Activated CD4-positive, alpha-beta T cell treated with anti-CD3 and anti-CD28 coated beads for 36 hours (primary cell): ENCODE results near the gene NEURL1B. TPM values are rescaled to one million over a fixed set of nuclear protein-coding genes. Genes with fewer than 3 reads are reported as not detected.

Experiments used
- ATAC-seq: fragments of 200-7000 bp; cut with Tn5 transposase; one replicate; pipeline ENCODE4 v1.10.0; 2021; ENCODE audit warnings: mild to moderate bottlenecking, moderate library complexity
- CTCF ChIA-PET: fragments of 350-600 bp; sonication (Branson Sonifier 250); formaldehyde crosslinking; loops from one replicate; lab custom pipeline; 2021; ENCODE audit warnings: antibody characterized with exemption; lab: Charles Lee
- POLR2A ChIA-PET: fragments of 350-600 bp; sonication (Branson Sonifier 250); formaldehyde crosslinking; loops from one replicate; lab custom pipeline; 2021; ENCODE audit warnings: antibody characterized with exemption, inconsistent platforms; lab: Charles Lee
- DNase-seq: peaks from one replicate; pipeline ENCODE4 v3.0.0-alpha.2; 2020
- H3K27ac Mint-ChIP-seq: one replicate; pipeline ENCODE4 v1.8.0; 2021; ENCODE audit warnings: mixed read lengths
- H3K27me3 Mint-ChIP-seq: one replicate; pipeline ENCODE4 v1.8.0; 2021; ENCODE audit warnings: mixed read lengths
- H3K36me3 Mint-ChIP-seq: one replicate; pipeline ENCODE4 v1.8.0; 2021; ENCODE audit warnings: low read depth, mixed read lengths
- H3K4me1 Mint-ChIP-seq: one replicate; pipeline ENCODE4 v1.8.0; 2021; ENCODE audit warnings: mixed read lengths
- H3K4me3 Mint-ChIP-seq: one replicate; pipeline ENCODE4 v1.8.0; 2021; ENCODE audit warnings: mild to moderate bottlenecking, moderate library complexity, mixed read lengths
- H3K9me3 Mint-ChIP-seq: one replicate; pipeline ENCODE4 v1.8.0; 2021; ENCODE audit warnings: low read depth, mixed read lengths
- intact Hi-C, 2 experiments: fragments of 100-400 bp; cut with DNase I in 1 of 2; cut with micrococcal nuclease in 1 of 2; formaldehyde crosslinking; loops; one replicate each; pipeline versions ENCODE4 v1.14.2 to v1.15.1; 2022 to 2024; cut with DNase I, micrococcal nuclease
- total RNA-seq, 2 experiments: library from RNA; stranded (reverse); gene quantifications; one replicate each; pipeline ENCODE4 v1.2.3, GENCODE V29; 2021

NEURL1B gene
- total RNA-seq, 2 experiments from 2014 or later, result 0.16 to 0.19 TPM

- Mint-ChIP-seq H3K27me3 (peaks cover 5% of the 10 kb centered on the region), H3K36me3 (no peaks in the 10 kb centered on the region), H3K4me1 (peaks cover 6% of the 10 kb centered on the region), H3K4me3 (no peak overlapping the region), H3K9me3 (no peaks in the 10 kb centered on the region), H3K27ac (no peak overlapping the region)
- no peak for ATAC-seq
- CTCF ChIA-PET, result interaction anchor here (0.6 to 11.8 kb wide), 20 partner anchors 8 to 259 kb away, joined by 3 to 279 read pairs (median 4); no protein-coding TSS in a partner anchor
- POLR2A ChIA-PET, result no interaction called here
- peak; percentile 81 for DNase-seq
- intact Hi-C loops, result loop anchor here (1.0 to 10.0 kb wide), 5 partner anchors 219 to 616 kb away; partner anchors contain the start of gene BNIP1 (in 1 of the 2)
These were observed 72.2 kb downstream of the NEURL1B start for GRCh38 chr5:172713113-172713808.

- H3K4me1 Mint-ChIP-seq, result peaks cover 6% of the 10 kb centered on the region
- ChIA-PET POLR2A (interaction anchor here (0.7 to 0.9 kb wide), 2 partner anchors 57 to 245 kb away, joined by 3 to 11 read pairs; partner anchors contain the start of genes DUSP1 and RPL26L1), CTCF (interaction anchor here (0.6 to 11.8 kb wide), 53 partner anchors 8 to 422 kb away, joined by 3 to 279 read pairs (median 4); partner anchors contain the start of genes ATP6V0E1 and RPL26L1)
- H3K4me3 Mint-ChIP-seq, result no peak overlapping the region
- H3K27me3 Mint-ChIP-seq, result peaks cover 5% of the 10 kb centered on the region
- DNase-seq (no peak), ATAC-seq (no peak)
- no peaks in the 10 kb centered on the region for H3K9me3 Mint-ChIP-seq
- no peaks in the 10 kb centered on the region for H3K36me3 Mint-ChIP-seq
- no peak overlapping the region for H3K27ac Mint-ChIP-seq
- intact Hi-C loops, result loop anchor here (1.0 to 10.0 kb wide), 6 partner anchors 218 to 615 kb away; partner anchors contain the start of genes BNIP1 (in 1 of the 2) and RPL26L1 (in 1 of the 2)
These were observed 72.9 kb downstream of the NEURL1B start for GRCh38 chr5:172713809-172714490.

GRCh38 chr5:172714491-172715420 lies 73.7 kb downstream of the NEURL1B start:
- CTCF ChIA-PET, result interaction anchor here (0.6 to 11.8 kb wide), 58 partner anchors 8 to 619 kb away, joined by 3 to 279 read pairs (median 4); partner anchors contain the start of genes ATP6V0E1 and RPL26L1
- Mint-ChIP-seq H3K27me3 (peaks cover 5% of the 10 kb centered on the region), H3K9me3 (no peaks in the 10 kb centered on the region), H3K36me3 (no peaks in the 10 kb centered on the region), H3K27ac (no peak overlapping the region), H3K4me3 (no peak overlapping the region), H3K4me1 (peaks cover 6% of the 10 kb centered on the region)
- DNase-seq (peak; percentile 82), ATAC-seq (peak; percentile 84)
- intact Hi-C loops, result loop anchor here (2.0 to 10.0 kb wide), 6 partner anchors 118 to 568 kb away; partner anchors contain the start of genes BNIP1 (in 1 of the 2), ERGIC1 (in 1 of the 2) and RPL26L1 (in 1 of the 2)
- POLR2A ChIA-PET, result interaction anchor here (0.7 to 0.9 kb wide), 2 partner anchors 56 to 244 kb away, joined by 3 to 11 read pairs; partner anchors contain the start of genes DUSP1 and RPL26L1

- no peaks in the 10 kb centered on the region for H3K36me3 Mint-ChIP-seq
- ATAC-seq (no peak), DNase-seq (no peak)
- no peak overlapping the region for H3K4me3 Mint-ChIP-seq
- H3K9me3 Mint-ChIP-seq, result no peaks in the 10 kb centered on the region
- H3K27me3 Mint-ChIP-seq, result peaks cover 5% of the 10 kb centered on the region
- peaks cover 6% of the 10 kb centered on the region for H3K4me1 Mint-ChIP-seq
- H3K27ac Mint-ChIP-seq, result no peak overlapping the region
- ChIA-PET CTCF (interaction anchor here (0.7 to 11.8 kb wide), 33 partner anchors 9 to 335 kb away, joined by 3 to 279 read pairs (median 4); no protein-coding TSS in a partner anchor), POLR2A (no interaction called here)
- intact Hi-C loops, result loop anchor here (2.0 to 10.0 kb wide), 5 partner anchors 117 to 429 kb away; partner anchors contain the start of genes BNIP1 (in 1 of the 2), ERGIC1 (in 1 of the 2) and RPL26L1 (in 1 of the 2)
These were observed 74.3 kb downstream of the NEURL1B start for GRCh38 chr5:172715421-172715780.

GRCh38 chr5:172715931-172716682 lies 75.0 kb downstream of the NEURL1B start:
- Mint-ChIP-seq H3K4me3 (no peak overlapping the region), H3K4me1 (peaks cover 6% of the 10 kb centered on the region), H3K36me3 (no peaks in the 10 kb centered on the region), H3K27me3 (peaks cover 5% of the 10 kb centered on the region), H3K9me3 (no peaks in the 10 kb centered on the region), H3K27ac (no peak overlapping the region)
- ATAC-seq (no peak), DNase-seq (no peak)
- intact Hi-C loops, result loop anchor here (1.0 to 10.0 kb wide), 7 partner anchors 57 to 429 kb away; partner anchors contain the start of genes BNIP1 (in 1 of the 2), ERGIC1 (in 1 of the 2) and RPL26L1 (in 1 of the 2)
- POLR2A ChIA-PET, result interaction anchor here (0.7 kb wide), 1 partner anchor 49 kb away, joined by 3 read pairs; no protein-coding TSS in a partner anchor
- CTCF ChIA-PET, result interaction anchor here (0.6 to 2.2 kb wide), 24 partner anchors 10 to 278 kb away, joined by 3 to 42 read pairs (median 4); partner anchors contain the start of genes DUSP1 and RPL26L1

- CTCF ChIA-PET, result interaction anchor here (0.6 to 2.2 kb wide), 26 partner anchors 11 to 345 kb away, joined by 3 to 42 read pairs (median 4); partner anchors contain the start of genes DUSP1 and RPL26L1
- Mint-ChIP-seq H3K36me3 (no peaks in the 10 kb centered on the region), H3K9me3 (no peaks in the 10 kb centered on the region), H3K27ac (no peak overlapping the region), H3K4me3 (no peak overlapping the region), H3K27me3 (no peaks in the 10 kb centered on the region), H3K4me1 (peaks cover 10% of the 10 kb centered on the region)
- peak; percentile 91 for DNase-seq
- POLR2A ChIA-PET, result no interaction called here
- ATAC-seq, result peak; percentile 80
- intact Hi-C loops, result loop anchor here (1.0 to 10.0 kb wide), 8 partner anchors 55 to 428 kb away; partner anchors contain the start of genes BNIP1 (in 1 of the 2) and ERGIC1 (in 1 of the 2)
These were observed 75.8 kb downstream of the NEURL1B start for GRCh38 chr5:172716796-172717313.

- no peak for DNase-seq
- intact Hi-C loops, result loop anchor here (1.0 to 10.0 kb wide), 7 partner anchors 55 to 427 kb away; partner anchors contain the start of genes BNIP1 (in 1 of the 2) and ERGIC1 (in 1 of the 2)
- Mint-ChIP-seq H3K9me3 (no peaks in the 10 kb centered on the region), H3K4me3 (no peak overlapping the region), H3K36me3 (no peaks in the 10 kb centered on the region), H3K4me1 (peaks cover 16% of the 10 kb centered on the region), H3K27me3 (no peaks in the 10 kb centered on the region), H3K27ac (no peak overlapping the region)
- ChIA-PET POLR2A (no interaction called here), CTCF (interaction anchor here (0.6 to 2.2 kb wide), 20 partner anchors 12 to 402 kb away, joined by 3 to 42 read pairs (median 4); partner anchors contain the start of genes DUSP1 and RPL26L1)
- ATAC-seq, result no peak
These were observed 76.6 kb downstream of the NEURL1B start for GRCh38 chr5:172717481-172718195.

GRCh38 chr5:172718527-172719114 lies 77.6 kb downstream of the NEURL1B start:
- Mint-ChIP-seq H3K27ac (no peak overlapping the region), H3K4me3 (no peak overlapping the region), H3K36me3 (no peaks in the 10 kb centered on the region), H3K9me3 (no peaks in the 10 kb centered on the region), H3K4me1 (peaks cover 16% of the 10 kb centered on the region), H3K27me3 (no peaks in the 10 kb centered on the region)
- ChIA-PET POLR2A (no interaction called here), CTCF (interaction anchor here (2.2 to 6.3 kb wide), 2 partner anchors 13 to 214 kb away, joined by 9 to 41 read pairs; no protein-coding TSS in a partner anchor)
- no peak for DNase-seq
- intact Hi-C loops, result loop anchor here (5.0 to 10.0 kb wide), 4 partner anchors 114 to 426 kb away; partner anchors contain the start of genes BNIP1 (in 1 of the 2) and ERGIC1 (in 1 of the 2)
- ATAC-seq, result no peak
